Fibroblast of lung (primary cell): Measurements from ENCODE around the gene EXOC1L.

ENCODE experiments used
- CTCF ChIP-seq, 2 donors: IDR thresholded peaks in 1 of 2; conservative IDR thresholded peaks in 1 of 2; 1 replicate in 1 of 2; 2 replicates in 1 of 2; pipeline ENCODE4 v1.5.1; 2011 to 2012; ENCODE audit warnings: low read length in 2 of 2, control low read depth in 1 of 2, inconsistent platforms in 1 of 2, low read depth in 1 of 2, mild to moderate bottlenecking in 1 of 2
- EZH2 ChIP-seq: IDR thresholded peaks from 2 replicates; pipeline ENCODE4 v1.5.1; 2012; ENCODE audit warnings: low read length, control low read depth, mild to moderate bottlenecking; ENCODE audit errors: missing control alignments

DNA sequence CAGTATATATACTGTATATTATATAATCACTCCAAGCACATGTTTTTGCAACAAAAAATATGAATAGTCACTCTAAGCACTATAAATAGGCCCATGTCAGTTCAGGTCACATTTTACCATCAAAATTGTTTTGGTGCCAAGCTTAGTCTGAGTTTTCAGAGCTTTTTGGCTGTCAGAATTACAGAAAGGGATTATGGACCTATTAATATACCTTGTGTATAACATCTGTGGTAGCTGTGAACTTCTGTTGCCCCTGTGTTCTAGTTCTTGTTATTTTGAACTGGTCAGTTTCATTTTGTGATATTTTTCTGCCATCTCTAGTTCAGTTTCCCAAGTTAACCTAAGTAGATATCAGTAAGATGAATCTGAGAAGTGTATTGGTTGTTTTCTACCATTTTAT is 56.8 kb downstream of the EXOC1L start:
- no peak for TF ChIP-seq CTCF (conservative IDR thresholded peaks at IDR 0.05 in 1 of 2, IDR thresholded peaks at IDR 0.05 in 1 of 2; ENCODE audit: low read depth in 1 of 2, low read length in 2 of 2)
- TF ChIP-seq EZH2: no peak
